NCI-H2029 (cell line): ENCODE measurements around the gene LCMT2.
"Not testable (repeated sequence)": the region's sequence is repeated elsewhere in the genome, so short reads cannot be mapped to it uniquely, and the experiment has no call there.

Source experiments
- DNase-seq: peaks from one replicate; lab custom pipeline; 2025; lab: John Stamatoyannopoulos, UW

The LCMT2 gene

GRCh38 chr15:43316016-43316970, 14.1 kb downstream of the LCMT2 start:
- DNase-seq = no peak

GRCh38 chr15:43314171-43314570, 16.2 kb downstream of the LCMT2 start:
- no peak for DNase-seq

GRCh38 chr15:43312378-43312777, 18.0 kb downstream of the LCMT2 start:
- DNase-seq = no peak

GRCh38 chr15:43302205-43302817, 28.1 kb downstream of the LCMT2 start, which contains the start of gene TGM7:
Gene TGM7, minus strand, starts transcription at chr15:43302255.
- DNase-seq = no peak

- DNase-seq = no peak
Measured at GRCh38 chr15:43299884-43300283, 30.5 kb downstream of the LCMT2 start.

- no peak for DNase-seq
Measured at GRCh38 chr15:43299411-43299810, 31.0 kb downstream of the LCMT2 start.

- no peak for DNase-seq
Measured at GRCh38 chr15:43294091-43294706, 36.2 kb downstream of the LCMT2 start.

- DNase-seq = no peak
Measured at GRCh38 chr15:43293432-43293831, 36.9 kb downstream of the LCMT2 start.

- no peak for DNase-seq
Measured at GRCh38 chr15:43292375-43293078, 37.8 kb downstream of the LCMT2 start.

GRCh38 chr15:43289656-43290055, 40.7 kb downstream of the LCMT2 start:
- DNase-seq = not testable (repeated sequence)

- no peak for DNase-seq
Measured at GRCh38 chr15:43287254-43287653, 43.1 kb downstream of the LCMT2 start.

- no peak for DNase-seq
Measured at GRCh38 chr15:43286074-43286473, 44.3 kb downstream of the LCMT2 start.

GRCh38 chr15:43285609-43286037, 44.8 kb downstream of the LCMT2 start:
- DNase-seq = peak; percentile 31

- DNase-seq = no peak
Measured at GRCh38 chr15:43283526-43283925, 46.8 kb downstream of the LCMT2 start.

GRCh38 chr15:43281926-43282602, 48.3 kb downstream of the LCMT2 start:
- DNase-seq = no peak

- no peak for DNase-seq
Measured at GRCh38 chr15:43280996-43281395, 49.4 kb downstream of the LCMT2 start.

GRCh38 chr15:43279496-43279895, 50.9 kb downstream of the LCMT2 start:
- DNase-seq = no peak

GRCh38 chr15:43278869-43279268, 51.5 kb downstream of the LCMT2 start:
- no peak for DNase-seq

GRCh38 chr15:43277901-43278300, 52.5 kb downstream of the LCMT2 start:
- DNase-seq = no peak

- DNase-seq = no peak
Measured at GRCh38 chr15:43277231-43277823, 53.0 kb downstream of the LCMT2 start.

- no peak for DNase-seq
Measured at GRCh38 chr15:43276563-43277200, 53.7 kb downstream of the LCMT2 start.
